ENCODE data around the gene DCHS2.
"Not testable (repeated sequence)": the region's sequence is repeated elsewhere in the genome, so short reads cannot be mapped to it uniquely, and the experiment has no call there.

The DCHS2 gene

GRCh38 chr4:154313004-154313585 is 178.5 kb downstream of the DCHS2 start:
- DNase-seq, result no peak

DNA sequence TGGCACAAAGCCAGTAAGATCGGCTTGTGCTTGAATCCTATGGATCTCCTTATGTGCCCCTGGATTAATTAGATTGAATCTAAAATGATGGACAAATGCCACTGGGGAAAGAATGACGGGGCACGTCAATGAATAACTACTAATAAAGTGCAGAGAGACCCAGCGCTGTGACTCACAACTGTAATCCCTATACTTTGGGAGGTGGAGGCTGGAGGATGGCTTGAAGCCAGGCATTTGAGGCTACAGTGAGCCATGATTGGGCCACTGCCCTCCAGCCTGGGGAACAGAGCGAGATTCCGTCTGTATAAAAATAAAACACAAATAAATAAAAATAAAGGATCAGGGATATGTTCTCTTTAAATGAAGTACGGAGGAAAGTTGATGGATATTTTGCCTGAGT is 179.4 kb downstream of the DCHS2 start:
- no peak for DNase-seq

DNA sequence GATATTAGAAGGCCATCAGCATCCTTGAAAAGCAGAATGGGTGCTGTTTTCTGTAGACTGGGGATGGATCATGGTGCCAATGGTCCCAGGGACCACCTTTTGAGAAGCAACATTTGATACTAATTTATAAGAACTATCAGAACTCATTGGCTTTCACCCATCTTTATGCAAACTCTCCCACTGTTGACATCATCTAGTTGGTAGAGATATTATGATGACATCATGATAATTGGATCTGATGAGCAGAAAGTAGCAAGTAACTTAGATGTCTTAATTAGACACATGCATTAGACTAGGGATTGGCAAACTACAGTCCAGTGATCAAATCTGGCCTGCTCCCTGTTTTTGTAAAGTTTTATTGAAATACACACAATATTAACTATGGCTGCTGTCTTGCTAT is 181.0 kb downstream of the DCHS2 start:
- no peak for DNase-seq

- DNase-seq, result no peak
Observed at GRCh38 chr4:154308207-154308606, 183.4 kb downstream of the DCHS2 start.

DNA sequence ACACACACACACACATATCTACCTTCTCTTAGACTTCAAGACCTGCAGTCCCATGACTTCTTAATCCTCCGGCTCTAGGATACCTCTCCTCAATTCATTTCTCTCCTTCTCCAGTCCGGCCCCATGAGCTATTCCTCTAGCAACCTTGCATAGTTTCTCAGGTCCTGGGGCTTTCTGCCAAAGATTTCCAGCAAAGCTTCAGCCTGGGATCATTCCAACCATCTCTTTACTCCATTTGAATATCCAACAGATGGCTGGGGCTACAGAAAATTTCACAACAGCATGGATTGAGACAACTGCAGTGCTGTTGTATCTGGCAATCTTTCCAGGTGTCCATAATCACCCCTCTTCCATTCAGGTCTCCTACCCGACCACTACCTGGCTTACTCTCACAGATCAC is 184.1 kb downstream of the DCHS2 start:
- no peak for DNase-seq

- DNase-seq, result no peak
Observed at GRCh38 chr4:154305616-154306015, 186.0 kb downstream of the DCHS2 start.

DNA sequence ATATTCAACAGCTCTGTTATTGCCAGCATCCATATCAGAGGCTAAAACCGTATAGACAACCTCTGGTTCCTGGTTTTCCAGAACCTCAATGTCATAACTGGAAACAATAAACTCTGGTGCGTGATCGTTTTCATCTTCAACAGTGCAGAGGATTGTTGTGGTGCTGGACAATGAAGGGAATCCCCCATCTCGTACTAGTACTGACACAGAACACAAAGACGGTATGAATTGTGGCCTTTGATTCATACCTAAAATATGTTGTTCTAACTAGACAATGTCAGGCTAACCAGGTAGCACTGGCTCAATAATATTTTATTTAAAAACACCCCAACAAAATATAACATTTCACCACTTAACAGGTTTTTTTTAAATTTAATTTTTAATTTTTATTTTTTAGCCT is 186.9 kb downstream of the DCHS2 start:
- DNase-seq, result no peak

GRCh38 chr4:154294652-154295350 is 196.8 kb downstream of the DCHS2 start:
- DNase-seq, result no peak

- no peak for DNase-seq
Observed at GRCh38 chr4:154293427-154293826, 198.2 kb downstream of the DCHS2 start.

- no peak for DNase-seq
Observed at GRCh38 chr4:154292589-154292988, 199.0 kb downstream of the DCHS2 start.

- DNase-seq, result no peak
Observed at GRCh38 chr4:154277172-154277571, 214.4 kb downstream of the DCHS2 start.

DNA sequence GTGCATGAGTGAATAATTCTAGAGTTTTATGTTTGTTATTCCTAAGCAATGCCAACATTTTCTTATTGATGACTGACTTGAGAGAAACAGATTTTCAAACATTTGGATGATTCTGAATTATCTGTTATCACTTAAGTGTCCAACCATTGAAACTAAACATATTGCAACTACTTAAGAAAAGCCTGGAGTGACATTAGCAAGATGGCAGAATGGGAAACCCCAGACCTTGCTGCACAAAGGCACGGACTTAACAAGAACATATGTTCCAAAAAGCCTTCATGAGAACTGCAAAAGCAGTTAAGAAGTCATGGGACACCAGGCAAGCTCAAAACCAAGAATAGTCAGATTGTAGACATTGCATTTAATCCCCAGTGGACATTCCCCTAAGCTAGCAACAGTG is 215.1 kb downstream of the DCHS2 start:
- no peak for DNase-seq

DNA sequence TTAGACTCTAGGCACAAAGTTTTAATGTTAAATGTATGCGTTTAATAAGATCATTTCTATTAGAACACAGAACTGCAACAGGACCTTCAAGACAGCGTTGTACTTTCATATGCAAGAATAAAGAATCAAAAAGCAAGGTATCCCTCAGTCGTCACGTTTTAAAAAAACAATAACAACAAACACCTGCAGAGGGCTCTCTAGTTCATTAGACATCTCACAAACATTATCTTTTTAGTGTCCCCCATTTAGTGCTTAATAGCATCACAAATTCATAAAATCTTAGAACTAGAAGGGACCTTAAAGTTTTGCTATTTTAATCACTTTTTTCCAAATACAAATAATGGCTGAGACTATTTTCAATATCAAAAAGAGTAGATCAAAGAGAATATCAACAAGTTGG is 236.6 kb downstream of the DCHS2 start:
- DNase-seq, result no peak

GRCh38 chr4:154234576-154234975 is 257.0 kb downstream of the DCHS2 start:
- DNase-seq, result no peak

GRCh38 chr4:154231806-154232478 is 259.7 kb downstream of the DCHS2 start:
- DNase-seq, result no peak

DNA sequence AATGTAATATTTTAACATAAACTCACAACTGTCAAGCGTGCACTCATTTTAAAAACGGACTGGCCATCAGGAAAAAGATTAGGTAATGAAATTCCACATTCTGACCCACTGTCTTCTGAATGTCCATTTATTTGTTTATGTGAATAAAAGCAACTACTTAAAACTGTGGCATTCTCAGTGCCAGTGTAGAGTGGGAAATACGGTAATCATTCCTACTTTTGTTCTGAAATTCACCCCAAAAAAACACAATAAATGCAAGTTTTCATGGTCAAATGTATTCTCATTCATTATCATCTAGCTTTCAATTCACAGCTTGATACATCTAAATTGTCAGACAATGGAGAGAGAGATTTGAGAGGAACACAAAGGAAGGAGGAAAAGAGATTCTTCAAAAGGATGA is 260.9 kb downstream of the DCHS2 start:
- no peak for DNase-seq

GRCh38 chr4:154230091-154230490 is 261.5 kb downstream of the DCHS2 start:
- DNase-seq, result no peak

GRCh38 chr4:154222875-154223274 is 268.7 kb downstream of the DCHS2 start:
- DNase-seq, result no peak

GRCh38 chr4:154218051-154218450 is 273.5 kb downstream of the DCHS2 start:
- DNase-seq, result no peak

DNA sequence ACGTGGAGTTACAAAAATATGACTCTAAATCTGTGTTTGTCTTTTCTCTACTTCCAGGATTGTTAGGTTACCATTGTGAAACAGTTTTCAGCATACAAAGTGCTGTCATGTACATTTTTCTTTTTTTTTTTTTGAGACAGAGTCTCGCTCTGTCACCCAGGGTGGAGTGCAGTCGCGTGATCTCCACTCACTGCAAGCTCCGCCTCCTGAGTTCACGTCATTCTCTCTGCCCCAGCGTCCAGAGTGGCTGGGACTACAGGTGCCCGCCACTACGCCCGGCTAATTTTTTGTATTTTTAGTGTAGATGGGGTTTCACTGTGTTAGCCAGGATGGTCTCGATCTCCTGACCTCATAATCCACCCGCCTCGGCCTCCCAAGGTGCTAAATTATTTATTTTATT is 274.2 kb downstream of the DCHS2 start:
- DNase-seq, result not testable (repeated sequence)

DNA sequence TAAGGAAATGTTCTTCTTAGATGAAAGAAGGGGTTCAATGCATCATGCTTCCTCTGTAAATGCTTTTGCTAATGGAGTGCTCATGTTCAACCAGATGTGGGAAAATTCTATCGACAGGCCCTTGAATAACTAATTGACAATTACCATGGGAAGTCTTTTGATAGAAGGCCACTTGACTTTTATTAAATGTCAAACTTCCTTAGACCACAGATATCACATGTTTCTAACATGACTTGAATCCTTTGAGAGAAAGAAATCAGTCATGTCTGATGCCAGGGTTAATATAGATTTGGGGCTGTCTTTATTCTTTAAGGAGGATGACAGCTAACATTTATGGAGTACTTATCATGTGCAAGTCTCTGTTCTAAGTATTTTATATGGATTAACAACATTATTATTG is 280.1 kb downstream of the DCHS2 start:
- DNase-seq, result no peak

GRCh38 chr4:154208424-154208823 is 283.2 kb downstream of the DCHS2 start:
- no peak for DNase-seq

DNA sequence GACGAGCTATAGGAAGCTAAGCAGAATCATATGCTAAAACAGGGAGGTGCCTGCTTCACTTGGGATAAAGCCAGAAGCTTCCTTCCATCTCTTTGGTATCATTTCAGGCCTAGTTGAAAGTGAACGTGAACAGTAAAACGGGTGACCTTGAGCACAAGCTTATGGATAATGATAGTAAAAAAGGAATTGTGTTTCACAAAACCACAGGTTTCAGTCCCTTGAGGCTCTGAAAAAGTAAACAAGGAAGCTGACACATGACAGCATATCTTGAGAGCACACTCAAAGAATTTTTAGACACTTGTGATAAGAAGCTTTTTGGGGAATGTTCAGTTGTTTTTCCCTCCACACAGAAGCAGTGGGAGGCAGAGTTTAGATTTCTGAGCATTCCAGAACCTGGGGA is 286.1 kb downstream of the DCHS2 start:
- no peak for DNase-seq

- DNase-seq, result no peak
Observed at GRCh38 chr4:154194649-154195048, 296.9 kb downstream of the DCHS2 start.

GRCh38 chr4:154192585-154192984 is 299.0 kb downstream of the DCHS2 start:
- DNase-seq, result no peak

Measured in stimulated activated CD4-positive, alpha-beta T cell treated with anti-CD3 and anti-CD28 coated beads, Interleukin-4, amount 100 ng/mL, for 24 hours (primary cell).